ENCODE measurements around the gene ARID3B.

The ARID3B gene

GRCh38 chr15:74611341-74611740, 70.3 kb downstream of the ARID3B start:
- DNase-seq (ENCODE audit: extremely low spot score) = no peak
- POLR2A ChIA-PET = interaction anchor here (1.2 to 2.2 kb wide), 4 partner anchors 10 to 150 kb away, joined by 3 to 6 read pairs (median 4); partner anchors contain the start of genes ARID3B and UBL7
- CTCF ChIA-PET = interaction anchor here (0.6 to 1.4 kb wide), 2 partner anchors 10 to 357 kb away, joined by 3 read pairs; no protein-coding TSS in a partner anchor
- TF ChIP-seq FOXA1 (IDR thresholded peaks at IDR 0.05) = no peak
- no peak for TF ChIP-seq HDGF (IDR thresholded peaks at IDR 0.05; ENCODE audit: borderline replicate concordance)
- TF ChIP-seq ZNF384 (IDR thresholded peaks at IDR 0.05) = no peak
- no peak for TF ChIP-seq CTBP1 (IDR thresholded peaks at IDR 0.05; ENCODE audit: borderline replicate concordance)
- TF ChIP-seq SP1 (IDR thresholded peaks at IDR 0.05) = no peak
- TF ChIP-seq FOXM1 (IDR thresholded peaks at IDR 0.05; ENCODE audit: borderline replicate concordance) = no peak
- no peak for TF ChIP-seq ARNT (IDR thresholded peaks at IDR 0.05)
- no peak for TF ChIP-seq ELF4 (IDR thresholded peaks at IDR 0.05)
- no peak for TF ChIP-seq PKNOX1 (IDR thresholded peaks at IDR 0.05)
- TF ChIP-seq BHLHE40 (IDR thresholded peaks at IDR 0.05; ENCODE audit: borderline replicate concordance) = no peak
- TF ChIP-seq SUZ12 (IDR thresholded peaks at IDR 0.05) = no peak
- TF ChIP-seq TARDBP (IDR thresholded peaks at IDR 0.05) = no peak
- no peak for TF ChIP-seq LEF1 (IDR thresholded peaks at IDR 0.05; ENCODE audit: borderline replicate concordance)
- no peak for TF ChIP-seq L3MBTL2 (conservative IDR thresholded peaks at IDR 0.05)
- no peak for TF ChIP-seq FOXK2 (IDR thresholded peaks at IDR 0.05)
- TF ChIP-seq NFRKB (IDR thresholded peaks at IDR 0.05) = no peak

- no peak for DNase-seq (ENCODE audit: extremely low spot score)
- CTCF ChIA-PET = interaction anchor here (0.6 to 1.4 kb wide), 3 partner anchors 9 to 356 kb away, joined by 3 read pairs; no protein-coding TSS in a partner anchor
- POLR2A ChIA-PET = interaction anchor here (0.7 to 4.4 kb wide), 7 partner anchors 9 to 151 kb away, joined by 3 to 26 read pairs (median 6); partner anchors contain the start of genes ARID3B and UBL7
- TF ChIP-seq BHLHE40 (IDR thresholded peaks at IDR 0.05; ENCODE audit: borderline replicate concordance) (no peak), SP1 (IDR thresholded peaks at IDR 0.05) (no peak), LEF1 (IDR thresholded peaks at IDR 0.05; ENCODE audit: borderline replicate concordance) (no peak), SUZ12 (IDR thresholded peaks at IDR 0.05) (no peak), NFRKB (IDR thresholded peaks at IDR 0.05) (no peak), CTBP1 (IDR thresholded peaks at IDR 0.05; ENCODE audit: borderline replicate concordance) (no peak), ELF4 (IDR thresholded peaks at IDR 0.05) (no peak), L3MBTL2 (conservative IDR thresholded peaks at IDR 0.05) (no peak), TARDBP (IDR thresholded peaks at IDR 0.05) (no peak), ZNF384 (IDR thresholded peaks at IDR 0.05) (no peak), FOXA1 (IDR thresholded peaks at IDR 0.05) (no peak), ARNT (IDR thresholded peaks at IDR 0.05) (no peak), FOXK2 (IDR thresholded peaks at IDR 0.05) (no peak), PKNOX1 (IDR thresholded peaks at IDR 0.05) (no peak), HDGF (IDR thresholded peaks at IDR 0.05; ENCODE audit: borderline replicate concordance) (no peak), FOXM1 (IDR thresholded peaks at IDR 0.05; ENCODE audit: borderline replicate concordance) (no peak)
Measured at GRCh38 chr15:74611834-74612233, 70.8 kb downstream of the ARID3B start.

GRCh38 chr15:74612677-74613076, 71.7 kb downstream of the ARID3B start:
- no peak for TF ChIP-seq HDGF (IDR thresholded peaks at IDR 0.05; ENCODE audit: borderline replicate concordance)
- no peak for TF ChIP-seq TARDBP (IDR thresholded peaks at IDR 0.05)
- no peak for TF ChIP-seq BHLHE40 (IDR thresholded peaks at IDR 0.05; ENCODE audit: borderline replicate concordance)
- no peak for TF ChIP-seq FOXK2 (IDR thresholded peaks at IDR 0.05)
- no peak for TF ChIP-seq CTBP1 (IDR thresholded peaks at IDR 0.05; ENCODE audit: borderline replicate concordance)
- no peak for TF ChIP-seq LEF1 (IDR thresholded peaks at IDR 0.05; ENCODE audit: borderline replicate concordance)
- POLR2A ChIA-PET = interaction anchor here (0.7 to 7.6 kb wide), 7 partner anchors 9 to 203 kb away, joined by 3 to 70 read pairs (median 6); partner anchors contain the start of gene ARID3B
- CTCF ChIA-PET = interaction anchor here (0.9 to 1.2 kb wide), 2 partner anchors 9 kb away, joined by 3 read pairs; no protein-coding TSS in a partner anchor
- DNase-seq (ENCODE audit: extremely low spot score) = no peak

- POLR2A ChIA-PET = interaction anchor here (0.6 to 7.6 kb wide), 9 partner anchors 10 to 246 kb away, joined by 3 to 70 read pairs (median 5); partner anchors contain the start of genes ARID3B, CYP11A1 and UBL7
Measured at GRCh38 chr15:74613089-74613952, 72.3 kb downstream of the ARID3B start.

GRCh38 chr15:74613953-74614743, 73.1 kb downstream of the ARID3B start:
- no peak for DNase-seq (ENCODE audit: extremely low spot score)
- ChIA-PET CTCF (interaction anchor here (1.0 to 1.4 kb wide), 4 partner anchors 113 to 240 kb away, joined by 3 to 5 read pairs (median 4); no protein-coding TSS in a partner anchor), POLR2A (interaction anchor here (0.6 to 7.6 kb wide), 14 partner anchors 11 to 247 kb away, joined by 3 to 70 read pairs (median 4); partner anchors contain the start of genes ARID3B, CYP11A1 and UBL7)
- no peak for TF ChIP-seq NFRKB (IDR thresholded peaks at IDR 0.05)
- 0 out of 2 replicates have a peak, but pooled peaks have one; percentile 51 for TF ChIP-seq FOXM1 (IDR thresholded peaks at IDR 0.05; ENCODE audit: borderline replicate concordance)

More at GRCh38 chr15:74613089-74613952, 72.3 kb downstream of the ARID3B start:
- CTCF ChIA-PET = interaction anchor here (0.6 to 1.4 kb wide), 6 partner anchors 8 to 240 kb away, joined by 3 to 5 read pairs (median 4); no protein-coding TSS in a partner anchor
- DNase-seq (ENCODE audit: extremely low spot score) = no peak
- TF ChIP-seq TARDBP (IDR thresholded peaks at IDR 0.05) = no peak
- no peak for TF ChIP-seq FOXM1 (IDR thresholded peaks at IDR 0.05; ENCODE audit: borderline replicate concordance)
